CD4-positive, alpha-beta T cell (primary cell): Measurements from ENCODE around the gene KIF26B. TPM values are rescaled to one million over a fixed set of nuclear protein-coding genes. Genes with fewer than 3 reads are reported as not detected.

Experiments
- ATAC-seq: fragments of 200-7000 bp; cut with Tn5 transposase; one replicate; pipeline ENCODE4 v1.10.0; 2022; ENCODE audit warnings: mild to moderate bottlenecking; ENCODE audit not compliant: poor library complexity
- CTCF ChIA-PET: fragments of 350-600 bp; sonication (Branson Sonifier 250); formaldehyde crosslinking; loops from one replicate; lab custom pipeline; 2021; ENCODE audit warnings: antibody characterized with exemption, inconsistent platforms; lab: Charles Lee
- POLR2A ChIA-PET: fragments of 350-600 bp; sonication (Branson Sonifier 250); formaldehyde crosslinking; loops from one replicate; lab custom pipeline; 2021; ENCODE audit warnings: antibody characterized with exemption, inconsistent platforms; lab: Charles Lee
- DNase-seq, 14 experiments: peaks; one replicate each; pipeline ENCODE4 v3.0.0-alpha.2; 2013 to 2020; ENCODE audit warnings: mixed read lengths in 2 of 14
- H3K27ac ChIP-seq, 2 donors: one replicate each; pipeline versions ENCODE4 v1.5.1 to v1.7.0; 2013; ENCODE audit warnings: low read length in 2 of 2, low read depth in 1 of 2, mild to moderate bottlenecking in 1 of 2
- H3K27me3 ChIP-seq, 2 experiments: 1 replicate in 1 of 2; 2 replicates in 1 of 2; pipeline versions ENCODE4 v1.6.1 to v1.7.0; 2013; ENCODE audit warnings: low read length in 2 of 2, control low read depth in 1 of 2, mild to moderate bottlenecking in 1 of 2, moderate library complexity in 1 of 2; ENCODE audit not compliant: insufficient read depth in 2 of 2, control insufficient read depth in 1 of 2
- H3K36me3 ChIP-seq: one replicate; pipeline ENCODE4 v1.6.1; 2013; ENCODE audit warnings: low read length, control low read depth; ENCODE audit not compliant: insufficient read depth
- H3K4me1 ChIP-seq: one replicate; pipeline ENCODE4 v1.6.1; 2013; ENCODE audit warnings: low read length, control low read depth; ENCODE audit not compliant: insufficient read depth
- H3K4me3 ChIP-seq: one replicate; pipeline ENCODE4 v1.5.1; 2013; ENCODE audit warnings: mild to moderate bottlenecking, low read length, moderate library complexity
- H3K9me3 ChIP-seq, 2 experiments: 1 replicate in 1 of 2; 2 replicates in 1 of 2; pipeline versions ENCODE4 v1.6.1 to v1.7.0; 2013; ENCODE audit warnings: low read length in 2 of 2, mild to moderate bottlenecking in 2 of 2, control low read depth in 1 of 2, moderate library complexity in 1 of 2; ENCODE audit not compliant: control insufficient read depth in 1 of 2, insufficient read depth in 1 of 2
- H3K27ac Mint-ChIP-seq: one replicate; pipeline ENCODE4 v1.8.0; 2020; ENCODE audit warnings: mixed read lengths
- H3K27me3 Mint-ChIP-seq: one replicate; pipeline ENCODE4 v1.8.0; 2021; ENCODE audit warnings: mixed read lengths
- H3K36me3 Mint-ChIP-seq: one replicate; pipeline ENCODE4 v1.8.0; 2021; ENCODE audit warnings: low read depth, mixed read lengths
- H3K4me1 Mint-ChIP-seq: one replicate; pipeline ENCODE4 v1.8.0; 2021; ENCODE audit warnings: low read depth, mixed read lengths
- H3K4me3 Mint-ChIP-seq: one replicate; pipeline ENCODE4 v1.8.0; 2020; ENCODE audit warnings: mild to moderate bottlenecking, mixed read lengths
- H3K9me3 Mint-ChIP-seq: one replicate; pipeline ENCODE4 v1.8.0; 2020; ENCODE audit warnings: mixed read lengths
- intact Hi-C, 2 experiments: fragments of 100-400 bp; cut with DNase I in 1 of 2; cut with micrococcal nuclease in 1 of 2; formaldehyde crosslinking; loops; one replicate each; pipeline versions ENCODE4 v1.15.1 to v1.9.0; 2023 to 2025; cut with DNase I, micrococcal nuclease
- total RNA-seq, 174 experiments: library from RNA in 2 of 174; stranded (reverse) in 2 of 174; gene quantifications; one replicate each; pipeline ENCODE4 v1.2.3 and lab custom pipeline; 2021 to 2026
- TF ChIP-seq, protein P1 (sequence below): fragments of 200-600 bp; IDR thresholded peaks from one replicate; pipeline ENCODE4 v1.8.0; 2022; ENCODE audit warnings: antibody characterized with exemption, mild to moderate bottlenecking

Gene KIF26B
- total RNA-seq, 2 experiments from 2014 or later: 0.03 TPM; not detected in 1

DNA sequence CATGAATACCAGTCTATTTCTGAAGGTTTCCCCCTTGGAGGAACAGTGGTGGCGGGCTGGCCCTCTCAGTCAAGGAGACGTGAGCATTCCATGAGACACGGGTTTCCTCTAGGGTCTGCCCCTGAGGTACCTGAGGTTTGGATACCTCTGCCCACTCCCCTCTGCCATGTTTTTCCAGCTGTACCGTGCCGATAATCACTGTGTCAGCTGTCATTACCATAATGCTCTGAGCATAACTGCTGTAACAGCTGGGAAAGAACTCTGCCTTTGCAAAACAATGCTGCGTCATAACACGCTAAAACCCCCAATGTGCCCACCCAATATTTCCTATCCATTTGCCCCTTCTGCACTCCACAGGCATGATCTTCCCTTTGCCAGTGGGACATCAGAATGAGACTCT is 425.1 kb downstream of the KIF26B start:
- Histone ChIP-seq H3K9me3 (peaks cover 0 to 3% of the 10 kb centered on the region in 2 experiments), H3K27me3 (peaks cover 0 to 2% of the 10 kb centered on the region in 2 experiments), H3K27ac (no peak overlapping the region), H3K4me1 (no peaks in the 10 kb centered on the region), H3K4me3 (no peak overlapping the region), H3K36me3 (no peaks in the 10 kb centered on the region)
- Mint-ChIP-seq H3K27ac (no peak overlapping the region), H3K27me3 (peaks cover 5% of the 10 kb centered on the region), H3K4me1 (no peaks in the 10 kb centered on the region), H3K4me3 (no peak overlapping the region), H3K36me3 (no peaks in the 10 kb centered on the region), H3K9me3 (no peaks in the 10 kb centered on the region)
- no peak for DNase-seq
- ChIA-PET CTCF (no interaction called here), POLR2A (no interaction called here)
- intact Hi-C loops: no loop called here
- ATAC-seq: no peak
- TF ChIP-seq, protein P1, sequence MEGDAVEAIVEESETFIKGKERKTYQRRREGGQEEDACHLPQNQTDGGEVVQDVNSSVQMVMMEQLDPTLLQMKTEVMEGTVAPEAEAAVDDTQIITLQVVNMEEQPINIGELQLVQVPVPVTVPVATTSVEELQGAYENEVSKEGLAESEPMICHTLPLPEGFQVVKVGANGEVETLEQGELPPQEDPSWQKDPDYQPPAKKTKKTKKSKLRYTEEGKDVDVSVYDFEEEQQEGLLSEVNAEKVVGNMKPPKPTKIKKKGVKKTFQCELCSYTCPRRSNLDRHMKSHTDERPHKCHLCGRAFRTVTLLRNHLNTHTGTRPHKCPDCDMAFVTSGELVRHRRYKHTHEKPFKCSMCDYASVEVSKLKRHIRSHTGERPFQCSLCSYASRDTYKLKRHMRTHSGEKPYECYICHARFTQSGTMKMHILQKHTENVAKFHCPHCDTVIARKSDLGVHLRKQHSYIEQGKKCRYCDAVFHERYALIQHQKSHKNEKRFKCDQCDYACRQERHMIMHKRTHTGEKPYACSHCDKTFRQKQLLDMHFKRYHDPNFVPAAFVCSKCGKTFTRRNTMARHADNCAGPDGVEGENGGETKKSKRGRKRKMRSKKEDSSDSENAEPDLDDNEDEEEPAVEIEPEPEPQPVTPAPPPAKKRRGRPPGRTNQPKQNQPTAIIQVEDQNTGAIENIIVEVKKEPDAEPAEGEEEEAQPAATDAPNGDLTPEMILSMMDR: no peak

DNA sequence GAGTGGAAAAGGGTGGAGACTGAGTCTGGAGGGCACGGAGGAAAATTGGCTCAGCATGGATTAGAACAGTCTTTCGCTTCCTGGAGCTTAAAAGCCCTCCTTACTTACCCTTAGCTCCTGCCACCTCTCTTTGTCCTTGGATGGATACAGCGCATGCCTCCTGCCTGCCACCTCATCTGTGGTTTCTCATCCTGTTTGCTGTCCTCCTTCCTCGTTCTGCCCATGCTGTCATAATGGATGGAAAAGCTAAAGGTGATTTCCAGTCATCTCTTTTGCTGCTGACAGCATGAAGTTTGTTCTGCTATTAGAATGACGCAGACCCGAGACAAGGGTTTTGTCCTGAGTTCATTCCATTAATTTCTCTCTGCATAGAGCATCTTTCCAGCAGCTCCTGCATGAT is 425.9 kb downstream of the KIF26B start:
- no peak overlapping the region for H3K27ac Mint-ChIP-seq

GRCh38 chr1:245582026-245582425 is 427.2 kb downstream of the KIF26B start:
- Histone ChIP-seq H3K27me3 (no peaks in the 10 kb centered on the region), H3K36me3 (no peaks in the 10 kb centered on the region), H3K4me1 (no peaks in the 10 kb centered on the region), H3K4me3 (no peak overlapping the region), H3K27ac (no peak overlapping the region), H3K9me3 (peaks cover 0 to 6% of the 10 kb centered on the region in 2 experiments)
- intact Hi-C loops: no loop called here
- POLR2A ChIA-PET: no interaction called here
- no peaks in the 10 kb centered on the region for H3K36me3 Mint-ChIP-seq
- H3K4me3 Mint-ChIP-seq: no peak overlapping the region
- CTCF ChIA-PET: no interaction called here
- DNase-seq (no peak), ATAC-seq (no peak)
- H3K27ac Mint-ChIP-seq: no peak overlapping the region
- H3K4me1 Mint-ChIP-seq: no peaks in the 10 kb centered on the region
- peaks cover 4% of the 10 kb centered on the region for H3K27me3 Mint-ChIP-seq
- TF ChIP-seq, protein P1: no peak
- H3K9me3 Mint-ChIP-seq: no peaks in the 10 kb centered on the region

More for the DNA sequence above, 425.9 kb downstream of the KIF26B start:
- H3K27ac ChIP-seq: no peak overlapping the region
- Mint-ChIP-seq H3K9me3 (no peaks in the 10 kb centered on the region), H3K27me3 (peaks cover 5% of the 10 kb centered on the region), H3K4me3 (no peak overlapping the region), H3K4me1 (no peaks in the 10 kb centered on the region), H3K36me3 (no peaks in the 10 kb centered on the region)
- no peak for ATAC-seq
- H3K4me1 ChIP-seq: no peaks in the 10 kb centered on the region
- TF ChIP-seq, protein P1: no peak
- ChIA-PET CTCF (no interaction called here), POLR2A (no interaction called here)
- no peaks in the 10 kb centered on the region for H3K27me3 ChIP-seq
- intact Hi-C loops: no loop called here
- H3K9me3 ChIP-seq: peaks cover 0 to 3% of the 10 kb centered on the region in 2 experiments
- H3K4me3 ChIP-seq: no peak overlapping the region
- no peaks in the 10 kb centered on the region for H3K36me3 ChIP-seq
- no peak for DNase-seq
